HepG2 (cell line): Measurements from ENCODE around the gene LAMA5. TPM values are rescaled to one million over a fixed set of nuclear protein-coding genes. Genes with fewer than 3 reads are reported as not detected.

Source experiments
- ARID4A ChIP-seq: sonication (generic); formaldehyde crosslinking; IDR thresholded peaks from 2 replicates; pipeline ENCODE4 v1.5.0; 2020; ENCODE audit warnings: mild to moderate bottlenecking, missing genetic modification reagents, borderline replicate concordance
- CTCF ChIP-seq: sonication (generic); formaldehyde crosslinking; IDR thresholded peaks from 2 replicates; pipeline ENCODE4 v1.5.0; 2020; ENCODE audit warnings: mild to moderate bottlenecking, missing genetic modification reagents, moderate library complexity
- KMT2B ChIP-seq: IDR thresholded peaks from 2 replicates; pipeline ENCODE4 v1.6.1; 2016; ENCODE audit warnings: missing genetic modification reagents, missing compliant biosample characterization
- MATR3 ChIP-seq: sonication (generic); formaldehyde crosslinking; IDR thresholded peaks from 2 replicates; pipeline ENCODE4 v1.4.0; 2020; ENCODE audit warnings: missing genetic modification reagents
- MTF2 ChIP-seq: sonication (generic); formaldehyde crosslinking; IDR thresholded peaks from 2 replicates; pipeline ENCODE4 v1.5.0; 2020; ENCODE audit warnings: missing genetic modification reagents, borderline replicate concordance
- ZBTB33 ChIP-seq: sonication (generic); formaldehyde crosslinking; IDR thresholded peaks from 2 replicates; pipeline ENCODE4 v1.4.0; 2020; ENCODE audit warnings: missing genetic modification reagents
- ZBTB38 ChIP-seq: sonication (generic); formaldehyde crosslinking; IDR thresholded peaks from 2 replicates; pipeline ENCODE4 v1.5.1; 2020; ENCODE audit warnings: mild to moderate bottlenecking, missing genetic modification reagents
- ZBTB7A ChIP-seq: sonication (generic); formaldehyde crosslinking; IDR thresholded peaks from 2 replicates; pipeline ENCODE4 v1.8.0; 2022; ENCODE audit warnings: mild to moderate bottlenecking, missing genetic modification reagents
- ZNF318 ChIP-seq: sonication (generic); formaldehyde crosslinking; IDR thresholded peaks from 2 replicates; pipeline ENCODE4 v1.4.0; 2020; ENCODE audit warnings: mild to moderate bottlenecking, missing genetic modification reagents
- ZNF367 ChIP-seq: sonication (generic); formaldehyde crosslinking; IDR thresholded peaks from 2 replicates; pipeline ENCODE4 v1.4.0; 2020; ENCODE audit warnings: missing genetic modification reagents, borderline replicate concordance
- ZNF576 ChIP-seq: sonication (generic); formaldehyde crosslinking; IDR thresholded peaks from 2 replicates; pipeline ENCODE4 v1.4.0; 2020; ENCODE audit warnings: mild to moderate bottlenecking, missing genetic modification reagents
- ZNF768 ChIP-seq: sonication (generic); formaldehyde crosslinking; IDR thresholded peaks from 2 replicates; pipeline ENCODE4 v1.4.0; 2020; ENCODE audit warnings: missing genetic modification reagents
- polyA plus RNA-seq, 8 experiments: library from polyadenylated mRNA; depleted of rRNA in 3 of 8; stranded (reverse) in 7 of 8; unstranded in 1 of 8; fragments of >200 nt; fragmentation: Illumina TruSeq in 4 of 8; extraction: Trizol in 4 of 8; gene quantifications; 2 replicates each; pipeline versions ENCODE4 v1.2.1 to v1.2.3, GENCODE V29; 2011 to 2016; ENCODE audit warnings: low read depth in 4 of 8, missing spikeins in 1 of 8, mixed read lengths in 1 of 8; ENCODE audit not compliant: insufficient read depth in 1 of 8
- total RNA-seq, 5 experiments: library from RNA; depleted of rRNA; stranded (reverse); fragments of >200 nt; fragmentation: Illumina TruSeq; extraction: Trizol; gene quantifications; 2 replicates each; pipeline ENCODE4 v1.2.3, GENCODE V29; 2016; ENCODE audit warnings: low read depth in 1 of 5

Gene LAMA5
- total and polyA plus RNA-seq, 2 of the 13 experiments (the other 11 are each of a cell fraction or from before 2014, with no cell fraction given) = 21.0 to 44.7 TPM

- TF ChIP-seq ZNF318 (CRISPR knock-in tag) = 0 out of 2 replicates have a peak, but pooled peaks have one; percentile 1
- no peak for TF ChIP-seq CTCF (CRISPR knock-in tag)
- 0 out of 2 replicates have a peak, but pooled peaks have one; percentile 38 for TF ChIP-seq ZBTB7A
- TF ChIP-seq ZBTB33 = peak; percentile 89
- TF ChIP-seq KMT2B (CRISPR knock-in tag) = no peak
- 0 out of 2 replicates have a peak, but pooled peaks have one; percentile 26 for TF ChIP-seq MTF2 (CRISPR knock-in tag)
- TF ChIP-seq ARID4A (CRISPR knock-in tag) = no peak; the same call in 1 of the 2 replicates
- peak; percentile 71; the same call in 1 of the 2 replicates for TF ChIP-seq ZNF576
- TF ChIP-seq MATR3 = 0 out of 2 replicates have a peak, but pooled peaks have one; percentile 59
- peak; percentile 52 for TF ChIP-seq ZBTB38 (CRISPR knock-in tag)
- TF ChIP-seq ZNF768 (CRISPR knock-in tag) = peak; percentile 30; the same call in 1 of the 2 replicates
- TF ChIP-seq ZNF367 (CRISPR knock-in tag) = no peak
Observed at GRCh38 chr20:62408055-62408454, 40.9 kb upstream of the LAMA5 start (continued).
